ENCODE data around the gene EIF4EBP3.
"Not testable (repeated sequence)": the region's sequence is repeated elsewhere in the genome, so short reads cannot be mapped to it uniquely, and the experiment has no call there.

Gene EIF4EBP3

DNA sequence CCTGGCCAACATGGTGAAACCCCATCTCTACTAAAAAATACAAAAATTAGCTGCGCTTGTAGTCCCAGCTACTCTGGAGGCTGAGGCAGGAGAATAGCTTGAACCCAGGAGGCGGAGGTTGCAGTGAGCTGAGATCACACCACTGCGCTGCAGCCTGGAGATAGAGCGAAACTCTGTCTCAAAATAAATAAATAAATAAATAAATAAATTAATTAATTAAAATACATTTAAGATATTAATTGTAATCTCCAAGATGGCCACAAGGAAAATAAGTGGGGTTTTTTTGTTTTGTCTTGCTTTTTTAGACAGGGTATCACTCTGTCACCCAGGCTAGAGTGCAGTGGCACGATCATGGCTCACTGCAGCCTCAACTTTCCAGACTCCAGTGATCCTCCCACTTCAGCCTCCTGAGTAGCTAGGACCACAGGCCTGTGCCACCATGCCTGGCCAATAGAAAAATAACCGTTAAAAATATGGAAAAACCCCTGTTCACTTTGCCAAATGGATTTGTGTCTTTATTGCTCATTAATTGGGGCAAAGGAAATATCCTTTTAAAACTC, 31.8 kb downstream of the EIF4EBP3 start:
- not testable (repeated sequence) for H3K36me3 ChIP-seq (ENCODE audit: insufficient read depth, low read length); H3K4me3 ChIP-seq (ENCODE audit: low read length); H3K27me3 ChIP-seq (ENCODE audit: insufficient read depth, low read length); H3K9me3 ChIP-seq (ENCODE audit: insufficient read depth, low read depth, low read length); H3K9ac ChIP-seq (ENCODE audit: low read depth, low read length); H3K27ac ChIP-seq (ENCODE audit: low read depth, low read length); H3K4me1 ChIP-seq (ENCODE audit: insufficient read depth, low read length)
- WGBS, result 95% methylated on average over 5 of the region's 6 CpGs

DNA sequence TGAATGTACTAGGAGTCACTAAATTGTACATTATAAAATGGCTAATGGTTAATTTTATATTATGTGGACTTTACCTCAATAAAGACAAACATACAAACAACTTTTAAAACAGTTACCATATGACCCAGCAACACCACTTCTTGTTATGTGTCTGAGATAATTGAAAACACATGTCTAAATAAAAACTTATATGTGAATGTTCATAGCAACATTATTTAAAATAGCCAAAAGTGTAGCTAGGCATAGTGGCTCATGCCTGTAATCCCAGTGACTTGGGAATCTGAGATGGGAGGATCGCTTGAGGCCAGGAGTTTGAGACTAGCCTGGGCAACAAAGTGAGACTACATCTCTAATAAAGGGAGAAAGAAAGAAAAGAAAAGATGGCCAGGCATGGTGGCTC, 40.0 kb downstream of the EIF4EBP3 start:
- WGBS, result 93% methylated on average over 1 of the region's 1 CpG

DNA sequence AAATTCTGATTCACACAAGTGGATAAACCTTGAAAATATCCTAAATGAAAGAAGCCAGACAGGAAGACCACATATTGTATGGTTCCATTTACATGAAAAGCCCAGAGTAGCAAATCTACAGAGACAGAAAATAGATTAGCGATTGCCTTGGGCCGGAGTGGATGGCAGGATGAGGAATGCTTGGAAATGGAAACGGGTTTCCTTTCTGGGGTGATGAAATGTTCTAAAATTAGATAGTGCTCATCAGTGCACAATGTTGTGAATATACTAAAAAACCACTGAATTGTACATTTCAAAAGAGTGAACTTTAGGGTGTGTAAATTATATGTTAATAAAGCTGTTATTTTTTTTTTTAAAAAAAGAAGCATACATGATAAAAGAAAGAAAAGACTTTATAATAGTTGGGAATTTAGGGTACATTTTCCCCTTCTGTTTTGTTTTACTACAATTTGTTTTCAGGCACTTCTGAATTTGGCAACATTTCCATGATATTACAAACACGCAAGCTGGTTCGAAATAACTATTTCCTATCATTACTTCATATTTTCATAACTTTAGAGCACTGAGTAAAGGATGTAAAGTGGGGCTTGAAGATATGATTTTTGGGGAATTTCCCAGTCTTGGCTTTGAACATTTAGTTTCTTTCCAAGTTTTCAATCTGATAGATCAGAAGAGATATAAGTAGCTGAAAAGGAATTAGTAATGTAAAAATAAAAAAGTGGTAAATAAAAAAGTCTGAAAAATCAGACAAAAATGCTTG, 41.0 kb downstream of the EIF4EBP3 start:
- H3K27me3 ChIP-seq (ENCODE audit: insufficient read depth, low read length), result no peaks in the 10 kb centered on the region
- WGBS, result 96% methylated on average over 4 of the region's 5 CpGs
- H3K27ac ChIP-seq (ENCODE audit: low read depth, low read length), result no peak overlapping the region
- H3K4me3 ChIP-seq (ENCODE audit: low read length), result no peak overlapping the region
- no peaks in the 10 kb centered on the region for H3K9me3 ChIP-seq (ENCODE audit: insufficient read depth, low read depth, low read length)
- no peaks in the 10 kb centered on the region for H3K36me3 ChIP-seq (ENCODE audit: insufficient read depth, low read length)
- H3K9ac ChIP-seq (ENCODE audit: low read depth, low read length), result no peak overlapping the region
- no peaks in the 10 kb centered on the region for H3K4me1 ChIP-seq (ENCODE audit: insufficient read depth, low read length)

More for the DNA sequence above, 40.0 kb downstream of the EIF4EBP3 start:
- no peaks in the 10 kb centered on the region for H3K36me3 ChIP-seq (ENCODE audit: insufficient read depth, low read length)
- no peak overlapping the region for H3K9ac ChIP-seq (ENCODE audit: low read depth, low read length)
- H3K4me3 ChIP-seq (ENCODE audit: low read length), result no peak overlapping the region
- H3K27ac ChIP-seq (ENCODE audit: low read depth, low read length), result no peak overlapping the region
- H3K9me3 ChIP-seq (ENCODE audit: insufficient read depth, low read depth, low read length), result no peaks in the 10 kb centered on the region
- H3K27me3 ChIP-seq (ENCODE audit: insufficient read depth, low read length), result no peaks in the 10 kb centered on the region
- H3K4me1 ChIP-seq (ENCODE audit: insufficient read depth, low read length), result no peaks in the 10 kb centered on the region

DNA sequence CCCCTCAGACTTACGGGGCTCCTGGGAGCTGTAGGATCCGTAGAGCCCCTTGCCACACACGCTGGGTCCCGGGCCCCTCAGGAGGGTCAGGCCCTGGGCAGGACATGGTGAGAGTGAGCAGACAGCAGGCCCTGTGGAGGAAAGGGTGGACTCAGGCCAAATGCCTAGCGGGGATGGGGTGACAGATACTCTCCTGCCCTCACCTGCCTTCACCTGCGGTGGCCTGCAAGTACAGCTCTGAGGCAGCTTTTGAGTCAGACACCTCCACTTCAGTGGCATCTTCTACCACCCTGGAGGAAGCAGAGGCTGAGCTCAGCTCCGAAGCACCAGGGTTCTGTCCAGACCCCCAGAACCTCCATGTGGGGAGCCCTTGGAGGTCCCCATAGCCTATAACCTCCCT, 43.4 kb downstream of the EIF4EBP3 start:
- Histone ChIP-seq H3K27me3 (ENCODE audit: insufficient read depth, low read length) (no peaks in the 10 kb centered on the region), H3K27ac (ENCODE audit: low read depth, low read length) (no peak overlapping the region), H3K9me3 (ENCODE audit: insufficient read depth, low read depth, low read length) (no peaks in the 10 kb centered on the region), H3K4me1 (ENCODE audit: insufficient read depth, low read length) (no peaks in the 10 kb centered on the region), H3K4me3 (ENCODE audit: low read length) (no peak overlapping the region), H3K9ac (ENCODE audit: low read depth, low read length) (no peak overlapping the region), H3K36me3 (ENCODE audit: insufficient read depth, low read length) (no peaks in the 10 kb centered on the region)
- WGBS, result 94% methylated on average over 7 of the region's 7 CpGs

DNA sequence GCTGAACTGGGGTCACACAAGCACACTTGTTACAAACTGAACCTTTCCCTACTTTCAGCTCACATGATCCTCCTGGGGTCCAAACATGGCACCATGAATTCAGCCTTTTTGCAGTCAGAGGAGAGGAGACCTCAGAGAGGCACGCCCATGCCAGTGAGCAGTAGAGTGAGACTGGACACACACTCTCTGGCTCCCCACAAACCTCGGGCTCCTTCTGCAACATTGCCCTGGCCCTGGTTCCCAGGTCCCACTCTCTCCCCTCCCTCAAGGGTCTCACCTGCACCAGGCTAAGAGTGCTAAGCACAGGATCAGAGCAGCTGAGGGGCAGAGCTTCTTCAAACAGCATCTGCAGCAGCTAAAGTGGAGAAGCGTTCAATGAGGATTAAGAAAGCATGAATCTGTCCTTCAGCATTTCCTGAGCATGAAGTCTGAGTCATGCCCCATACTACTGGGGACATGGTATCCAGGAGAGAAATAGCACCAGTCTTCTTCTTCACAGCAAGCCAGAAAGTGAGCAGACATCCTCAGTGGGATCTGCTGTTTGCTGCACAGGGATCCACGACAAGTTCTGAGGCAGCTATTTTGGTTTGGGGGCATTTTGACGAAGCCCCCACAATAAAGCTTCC, 44.4 kb downstream of the EIF4EBP3 start:
- H3K27me3 ChIP-seq (ENCODE audit: insufficient read depth, low read length), result no peaks in the 10 kb centered on the region
- no peaks in the 10 kb centered on the region for H3K9me3 ChIP-seq (ENCODE audit: insufficient read depth, low read depth, low read length)
- H3K27ac ChIP-seq (ENCODE audit: low read depth, low read length), result no peak overlapping the region
- H3K36me3 ChIP-seq (ENCODE audit: insufficient read depth, low read length), result no peaks in the 10 kb centered on the region
- H3K9ac ChIP-seq (ENCODE audit: low read depth, low read length), result no peak overlapping the region
- H3K4me3 ChIP-seq (ENCODE audit: low read length), result no peak overlapping the region
- H3K4me1 ChIP-seq (ENCODE audit: insufficient read depth, low read length), result no peaks in the 10 kb centered on the region
- 91% methylated on average over 5 of the region's 5 CpGs for WGBS

DNA sequence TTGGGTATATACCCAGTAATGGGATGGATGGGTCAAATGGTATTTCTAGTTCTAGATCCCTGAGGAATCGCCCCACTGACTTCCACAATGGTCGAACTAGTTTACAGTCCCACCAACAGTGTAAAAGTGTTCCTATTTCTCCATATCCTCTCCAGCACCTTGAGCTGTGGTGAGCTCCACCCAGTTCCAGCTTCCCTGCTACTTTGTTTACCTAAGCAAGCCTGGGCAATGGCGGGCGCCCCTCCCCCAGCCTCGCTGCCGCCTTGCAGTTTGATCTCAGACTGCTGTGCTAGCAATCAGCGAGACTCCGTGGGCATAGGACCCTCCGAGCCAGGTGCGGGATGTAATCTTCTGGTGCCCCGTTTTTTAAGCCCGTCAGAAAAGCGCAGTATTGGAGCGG, 45.6 kb downstream of the EIF4EBP3 start:
- not testable (repeated sequence) for H3K4me3 ChIP-seq (ENCODE audit: low read length); H3K27ac ChIP-seq (ENCODE audit: low read depth, low read length); H3K9ac ChIP-seq (ENCODE audit: low read depth, low read length); H3K27me3 ChIP-seq (ENCODE audit: insufficient read depth, low read length); H3K9me3 ChIP-seq (ENCODE audit: insufficient read depth, low read depth, low read length); H3K36me3 ChIP-seq (ENCODE audit: insufficient read depth, low read length); H3K4me1 ChIP-seq (ENCODE audit: insufficient read depth, low read length)
- 71% methylated on average over 14 of the region's 14 CpGs for WGBS

DNA sequence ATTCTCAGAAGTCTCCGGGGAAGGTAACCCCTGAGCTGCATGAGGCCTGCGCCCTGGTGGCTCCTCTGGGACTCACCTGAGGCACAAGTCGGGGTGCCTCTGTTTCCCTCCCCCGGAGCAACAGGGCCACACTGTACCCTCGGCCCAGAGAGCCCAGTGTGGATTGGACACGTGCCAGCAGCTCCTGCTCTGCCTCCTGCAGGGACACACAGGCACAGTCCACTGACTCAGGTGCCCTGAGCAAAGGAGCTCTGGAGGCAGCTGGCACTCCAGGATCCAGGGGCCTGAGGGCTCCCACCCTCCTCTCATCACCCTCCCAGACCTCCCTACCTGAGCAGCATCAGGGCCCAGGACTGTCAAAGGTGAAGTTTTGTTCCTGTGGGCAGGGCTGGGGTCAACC, 46.7 kb downstream of the EIF4EBP3 start:
- no peak overlapping the region for H3K4me3 ChIP-seq (ENCODE audit: low read length)
- no peaks in the 10 kb centered on the region for H3K36me3 ChIP-seq (ENCODE audit: insufficient read depth, low read length)
- H3K27me3 ChIP-seq (ENCODE audit: insufficient read depth, low read length), result no peaks in the 10 kb centered on the region; the same call in 1 of the 2 replicates
- no peaks in the 10 kb centered on the region for H3K4me1 ChIP-seq (ENCODE audit: insufficient read depth, low read length)
- 92% methylated on average over 6 of the region's 6 CpGs for WGBS
- no peak overlapping the region for H3K9ac ChIP-seq (ENCODE audit: low read depth, low read length)
- no peaks in the 10 kb centered on the region for H3K9me3 ChIP-seq (ENCODE audit: insufficient read depth, low read depth, low read length)
- H3K27ac ChIP-seq (ENCODE audit: low read depth, low read length), result no peak overlapping the region

DNA sequence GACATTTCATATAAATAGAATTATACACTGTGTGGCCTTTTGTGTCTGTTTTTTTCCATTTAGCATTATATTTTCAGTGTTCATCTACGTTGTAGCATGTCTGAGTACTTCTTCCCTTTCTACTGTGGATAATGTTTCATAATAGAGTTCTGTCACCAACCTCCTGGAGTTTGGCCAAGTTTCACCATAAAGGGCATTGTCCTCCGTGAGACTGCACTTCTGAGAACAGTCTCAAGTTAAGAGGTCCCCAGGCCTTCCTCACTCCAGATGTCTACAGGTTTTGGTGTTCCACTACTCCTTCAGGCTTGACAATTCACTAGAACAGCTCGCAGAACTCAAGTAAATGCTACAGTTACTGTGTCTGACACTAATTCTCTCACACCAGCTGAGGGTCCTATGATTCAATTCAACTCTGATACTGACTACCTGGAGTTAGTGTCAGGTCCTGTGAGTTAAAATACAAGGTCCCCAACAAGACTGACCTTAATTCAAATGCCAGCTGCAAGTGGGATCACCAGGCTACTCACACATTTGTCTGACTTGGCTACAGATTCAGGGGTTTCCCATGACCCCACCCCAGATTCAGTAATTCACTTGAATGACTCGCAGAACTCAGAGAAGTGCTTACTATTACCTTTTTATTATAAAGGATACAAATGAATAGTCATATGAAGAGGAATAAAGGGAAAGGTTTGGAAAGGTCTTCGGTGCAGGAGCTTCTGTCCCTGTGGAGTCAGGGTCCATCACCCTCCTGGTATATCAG, 48.3 kb downstream of the EIF4EBP3 start:
- Histone ChIP-seq H3K9ac (ENCODE audit: low read depth, low read length) (no peak overlapping the region), H3K4me3 (ENCODE audit: low read length) (no peak overlapping the region), H3K4me1 (ENCODE audit: insufficient read depth, low read length) (no peaks in the 10 kb centered on the region), H3K27ac (ENCODE audit: low read depth, low read length) (no peak overlapping the region), H3K9me3 (ENCODE audit: insufficient read depth, low read depth, low read length) (no peaks in the 10 kb centered on the region), H3K27me3 (ENCODE audit: insufficient read depth, low read length) (no peaks in the 10 kb centered on the region; the same call in 1 of the 2 replicates), H3K36me3 (ENCODE audit: insufficient read depth, low read length) (no peaks in the 10 kb centered on the region)
- 85% methylated on average over 4 of the region's 5 CpGs for WGBS

DNA sequence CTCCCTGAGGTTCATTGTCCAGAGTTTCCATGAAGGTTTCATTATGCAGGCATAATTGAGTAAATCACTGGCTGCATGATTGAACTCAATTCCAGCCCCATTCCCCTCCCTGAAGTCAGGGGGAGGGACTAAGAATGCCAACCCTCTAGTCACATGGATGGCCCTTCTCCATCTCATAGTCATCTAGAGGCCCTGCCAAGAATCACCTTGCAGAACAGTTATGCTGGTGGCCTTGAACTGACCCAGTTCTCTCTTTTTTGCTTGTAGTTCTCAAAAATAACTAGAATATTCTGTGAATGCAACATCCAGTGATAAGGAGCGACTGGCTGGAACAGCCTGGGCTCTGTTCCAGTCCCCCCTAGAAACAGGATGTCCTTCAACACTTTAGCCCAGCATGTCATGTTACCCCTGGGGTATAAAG, 48.9 kb downstream of the EIF4EBP3 start:
- no peak overlapping the region for H3K9ac ChIP-seq (ENCODE audit: low read depth, low read length)
- H3K36me3 ChIP-seq (ENCODE audit: insufficient read depth, low read length), result no peaks in the 10 kb centered on the region
- H3K9me3 ChIP-seq (ENCODE audit: insufficient read depth, low read depth, low read length), result no peaks in the 10 kb centered on the region
- H3K27me3 ChIP-seq (ENCODE audit: insufficient read depth, low read length), result no peaks in the 10 kb centered on the region; the same call in 1 of the 2 replicates
- no peak overlapping the region for H3K4me3 ChIP-seq (ENCODE audit: low read length)
- no peak overlapping the region for H3K27ac ChIP-seq (ENCODE audit: low read depth, low read length)
- WGBS, result 87% methylated on average over 1 of the region's 1 CpG
- no peaks in the 10 kb centered on the region for H3K4me1 ChIP-seq (ENCODE audit: insufficient read depth, low read length)

DNA sequence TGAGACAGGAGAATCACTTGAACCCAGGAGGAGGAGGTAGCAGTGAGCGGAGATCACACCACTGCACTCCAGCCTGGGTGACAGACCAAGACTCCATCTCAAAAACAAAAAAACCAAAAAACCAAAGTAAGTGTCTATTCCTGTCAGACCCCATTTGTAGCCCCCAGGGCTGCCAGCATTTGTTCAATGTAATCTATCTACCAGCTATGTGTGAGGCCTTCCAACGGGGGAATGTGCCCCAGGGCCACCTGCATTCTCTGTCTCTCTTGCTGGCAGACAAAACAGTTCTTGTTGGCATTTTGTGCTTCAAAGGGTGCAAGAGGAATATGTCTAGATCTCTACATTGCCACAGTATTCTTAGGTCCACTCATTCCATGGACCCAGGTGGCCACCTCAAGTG, 51.4 kb downstream of the EIF4EBP3 start:
- H3K27me3 ChIP-seq (ENCODE audit: insufficient read depth, low read length), result no peaks in the 10 kb centered on the region; the same call in 1 of the 2 replicates
- H3K4me3 ChIP-seq (ENCODE audit: low read length), result no peak overlapping the region
- H3K9me3 ChIP-seq (ENCODE audit: insufficient read depth, low read depth, low read length), result no peaks in the 10 kb centered on the region
- H3K4me1 ChIP-seq (ENCODE audit: insufficient read depth, low read length), result no peaks in the 10 kb centered on the region
- no peak overlapping the region for H3K27ac ChIP-seq (ENCODE audit: low read depth, low read length)
- no peaks in the 10 kb centered on the region for H3K36me3 ChIP-seq (ENCODE audit: insufficient read depth, low read length)
- H3K9ac ChIP-seq (ENCODE audit: low read depth, low read length), result no peak overlapping the region
- 88% methylated on average over 2 of the region's 2 CpGs for WGBS

Measured in HUES64 (cell line).